22Rv1 (cell line): ENCODE results near the gene SPATA31D3.

Source experiments
- ZFX ChIP-seq: fragments of 450-650 bp; IDR thresholded peaks from 2 replicates; pipeline ENCODE4 v1.6.1; 2017; ENCODE audit warnings: antibody characterized with exemption, borderline replicate concordance
- TF ChIP-seq, protein P1 (sequence below): fragments of 450-650 bp; IDR thresholded peaks from 2 replicates; pipeline ENCODE4 v1.5.1; 2017; ENCODE audit warnings: mild to moderate bottlenecking

DNA sequence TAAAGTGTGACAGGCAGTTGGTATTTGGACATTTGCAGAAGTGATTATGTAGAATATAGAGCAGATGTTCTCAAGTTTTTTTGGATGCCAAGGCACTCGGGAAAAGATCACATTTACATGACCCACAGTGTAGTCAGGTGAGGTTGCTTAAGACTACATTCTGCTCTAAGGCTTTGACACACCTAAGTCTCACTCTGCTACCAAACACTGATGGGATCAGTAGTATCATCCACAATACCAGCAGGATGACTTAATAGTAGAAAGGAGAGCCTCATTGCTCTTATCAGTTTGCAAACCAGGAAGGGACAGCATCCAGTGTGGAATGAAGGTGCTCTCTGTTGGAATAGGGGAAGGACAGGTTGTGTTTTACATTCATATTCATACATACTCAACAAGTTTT, 42.8 kb downstream of the SPATA31D3 start:
- TF ChIP-seq, protein P1, sequence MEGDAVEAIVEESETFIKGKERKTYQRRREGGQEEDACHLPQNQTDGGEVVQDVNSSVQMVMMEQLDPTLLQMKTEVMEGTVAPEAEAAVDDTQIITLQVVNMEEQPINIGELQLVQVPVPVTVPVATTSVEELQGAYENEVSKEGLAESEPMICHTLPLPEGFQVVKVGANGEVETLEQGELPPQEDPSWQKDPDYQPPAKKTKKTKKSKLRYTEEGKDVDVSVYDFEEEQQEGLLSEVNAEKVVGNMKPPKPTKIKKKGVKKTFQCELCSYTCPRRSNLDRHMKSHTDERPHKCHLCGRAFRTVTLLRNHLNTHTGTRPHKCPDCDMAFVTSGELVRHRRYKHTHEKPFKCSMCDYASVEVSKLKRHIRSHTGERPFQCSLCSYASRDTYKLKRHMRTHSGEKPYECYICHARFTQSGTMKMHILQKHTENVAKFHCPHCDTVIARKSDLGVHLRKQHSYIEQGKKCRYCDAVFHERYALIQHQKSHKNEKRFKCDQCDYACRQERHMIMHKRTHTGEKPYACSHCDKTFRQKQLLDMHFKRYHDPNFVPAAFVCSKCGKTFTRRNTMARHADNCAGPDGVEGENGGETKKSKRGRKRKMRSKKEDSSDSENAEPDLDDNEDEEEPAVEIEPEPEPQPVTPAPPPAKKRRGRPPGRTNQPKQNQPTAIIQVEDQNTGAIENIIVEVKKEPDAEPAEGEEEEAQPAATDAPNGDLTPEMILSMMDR: no peak
- TF ChIP-seq ZFX: no peak
